GM08714 (cell line): Measurements from ENCODE around the gene ADGRG4.
"Not testable (repeated sequence)": the region's sequence is repeated elsewhere in the genome, so short reads cannot be mapped to it uniquely, and the experiment has no call there.

Experiments used
- H3K4me3 ChIP-seq: fragments of 200-500 bp; sonication (Bioruptor generic); 2 replicates; pipeline ENCODE4 v1.5.1; 2014; ENCODE audit warnings: mild to moderate bottlenecking, low read length, inconsistent platforms
- ZNF274 ChIP-seq: IDR thresholded peaks from 2 replicates; pipeline ENCODE4 v1.6.1; 2012; ENCODE audit warnings: mild to moderate bottlenecking, low read depth, low read length

Gene ADGRG4

DNA sequence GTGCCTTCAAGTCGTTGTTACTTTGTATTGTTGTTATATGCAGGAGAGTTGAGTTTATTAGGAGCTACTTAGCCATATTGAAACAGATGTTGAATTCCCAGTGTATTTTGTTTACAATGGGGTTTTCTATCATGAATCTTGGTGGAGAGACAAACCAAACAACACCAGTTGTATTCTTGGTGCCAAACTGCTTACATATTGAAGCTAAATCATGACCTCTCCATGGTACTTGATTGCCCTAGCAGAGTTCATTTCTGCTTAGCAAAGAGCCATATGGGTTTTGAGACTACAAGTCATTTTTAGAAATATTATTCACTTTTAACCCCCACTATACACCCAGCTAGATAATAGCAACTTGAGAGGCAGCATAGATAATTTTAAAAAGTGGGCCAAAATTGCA, 85.4 kb downstream of the ADGRG4 start:
- no peak for TF ChIP-seq ZNF274
- no peak overlapping the region for H3K4me3 ChIP-seq

DNA sequence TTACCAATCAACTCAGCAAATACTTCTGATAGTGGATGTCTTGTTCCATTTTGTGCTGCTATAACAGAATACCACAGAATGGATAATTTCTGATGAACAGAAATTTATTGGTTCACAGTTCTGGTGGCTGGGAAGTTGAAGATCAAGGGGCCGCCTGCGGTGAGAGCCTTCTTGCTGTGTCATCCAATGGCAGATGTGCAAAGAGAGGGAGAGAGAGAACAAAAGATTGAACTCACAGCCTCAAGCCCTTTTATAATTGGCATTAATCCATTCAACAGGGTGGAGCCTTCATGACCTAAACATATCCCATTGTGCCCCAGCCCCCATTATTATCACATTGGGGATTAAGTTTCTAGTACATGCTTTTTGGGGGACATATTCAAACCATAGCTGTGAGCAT, 86.1 kb downstream of the ADGRG4 start:
- H3K4me3 ChIP-seq: no peak overlapping the region
- TF ChIP-seq ZNF274: no peak

- no peak overlapping the region for H3K4me3 ChIP-seq
- TF ChIP-seq ZNF274: no peak
Measured at GRCh38 chrX:136387951-136388502, 87.3 kb downstream of the ADGRG4 start.

DNA sequence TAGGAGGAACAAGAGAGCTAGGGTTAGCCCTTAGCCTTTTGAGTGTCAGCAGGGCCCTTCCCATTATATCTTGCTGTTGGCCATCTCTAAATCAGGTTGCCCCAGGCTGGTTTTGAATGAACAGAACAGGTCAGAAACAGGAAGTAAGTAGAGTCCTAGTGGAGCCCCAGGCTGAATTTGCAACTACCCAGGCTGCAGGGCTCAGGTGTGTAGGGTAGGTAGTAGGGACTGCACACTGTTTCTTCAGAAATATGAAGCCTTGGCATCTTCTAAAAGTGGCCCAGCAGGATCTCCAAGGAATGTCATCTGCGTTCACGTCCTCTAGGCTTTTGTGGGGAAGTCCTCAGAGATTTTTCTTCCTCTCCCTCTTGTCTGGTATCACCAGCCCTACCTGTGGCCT, 90.2 kb downstream of the ADGRG4 start:
- no peak for TF ChIP-seq ZNF274
- no peak overlapping the region for H3K4me3 ChIP-seq

GRCh38 chrX:136395271-136395670, 94.5 kb downstream of the ADGRG4 start:
- TF ChIP-seq ZNF274: no peak
- no peak overlapping the region for H3K4me3 ChIP-seq

GRCh38 chrX:136397001-136397400, 96.2 kb downstream of the ADGRG4 start:
- no peak for TF ChIP-seq ZNF274

GRCh38 chrX:136405126-136405525, 104.4 kb downstream of the ADGRG4 start:
- TF ChIP-seq ZNF274: no peak
- no peak overlapping the region for H3K4me3 ChIP-seq

More at GRCh38 chrX:136397001-136397400, 96.2 kb downstream of the ADGRG4 start:
- H3K4me3 ChIP-seq: no peak overlapping the region

DNA sequence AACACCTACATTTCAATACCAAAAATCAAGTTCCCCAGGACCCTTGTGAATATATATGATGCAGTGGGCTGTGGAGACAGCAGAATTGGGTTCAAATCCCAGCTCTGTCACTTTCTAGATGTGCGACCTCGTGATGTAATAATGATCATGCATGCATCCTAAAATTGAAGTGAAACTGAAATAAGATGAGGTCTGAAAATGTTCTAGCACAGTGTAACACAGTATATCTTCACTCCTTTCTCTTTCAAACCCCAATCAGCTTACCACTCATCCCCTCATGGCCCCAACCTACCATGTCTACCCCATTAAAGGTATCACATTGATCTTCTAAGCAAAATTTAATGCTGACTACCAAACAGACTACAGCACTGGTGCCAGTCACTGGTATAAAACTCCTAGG, 117.0 kb downstream of the ADGRG4 start:
- no peak for TF ChIP-seq ZNF274
- H3K4me3 ChIP-seq: no peak overlapping the region

DNA sequence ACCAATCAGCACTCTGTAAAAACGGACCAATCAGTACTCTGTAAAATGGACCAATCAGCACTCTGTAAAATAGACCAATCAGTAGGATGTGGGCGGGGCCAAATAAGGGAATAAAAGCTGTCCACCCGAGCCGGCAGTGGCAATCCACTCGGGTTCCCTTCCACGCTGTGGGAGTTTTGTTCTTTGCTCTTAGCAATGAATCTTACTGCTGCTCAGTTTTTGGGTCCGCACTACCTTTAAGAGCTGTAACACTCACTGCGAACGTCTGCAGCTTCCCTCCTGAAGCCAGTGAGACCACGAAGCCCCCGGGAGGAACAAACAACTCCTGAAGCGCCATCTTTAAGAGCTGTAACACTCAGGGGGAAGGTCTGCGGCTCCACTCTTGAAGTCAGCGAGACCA, 120.6 kb downstream of the ADGRG4 start:
- TF ChIP-seq ZNF274: no peak
- H3K4me3 ChIP-seq: no peak overlapping the region

DNA sequence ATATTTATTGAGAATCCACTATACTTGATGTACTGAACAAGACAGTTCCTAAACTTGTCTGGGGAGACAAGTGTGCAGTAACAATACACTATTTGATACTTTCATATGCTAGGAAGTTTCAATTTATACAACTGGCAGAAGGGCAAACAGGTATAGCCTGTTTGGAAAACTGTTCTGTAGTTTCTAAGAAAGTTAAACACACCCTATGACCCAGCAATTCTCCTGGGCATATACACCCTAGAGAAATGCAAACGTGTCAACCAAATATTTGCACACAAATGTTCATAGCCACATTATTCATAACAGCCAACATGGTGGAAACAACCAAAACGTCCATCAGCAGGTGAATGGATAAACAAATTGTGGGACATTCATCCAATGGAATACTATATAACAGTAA, 123.0 kb downstream of the ADGRG4 start:
- H3K4me3 ChIP-seq: no peak overlapping the region
- TF ChIP-seq ZNF274: no peak

DNA sequence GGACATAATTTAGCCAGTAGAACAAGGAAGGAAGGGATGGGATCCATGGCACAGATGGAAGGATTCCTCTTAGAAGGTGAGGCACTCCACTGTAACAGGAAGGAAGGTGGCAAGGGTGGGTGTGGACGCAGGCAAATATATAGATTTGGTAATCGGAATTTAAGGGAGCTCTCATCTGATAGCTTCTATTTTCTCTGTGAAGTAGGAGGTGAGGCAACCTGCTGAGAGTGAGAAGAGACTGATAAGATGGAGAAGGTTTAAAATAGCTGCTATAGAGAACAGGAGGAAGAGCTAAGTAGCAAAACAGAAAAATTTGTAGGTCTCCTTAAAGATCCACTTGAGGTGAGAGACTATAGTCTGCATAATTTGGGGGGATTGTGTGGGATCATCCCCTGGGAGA, 125.2 kb downstream of the ADGRG4 start:
- no peak overlapping the region for H3K4me3 ChIP-seq
- no peak for TF ChIP-seq ZNF274

DNA sequence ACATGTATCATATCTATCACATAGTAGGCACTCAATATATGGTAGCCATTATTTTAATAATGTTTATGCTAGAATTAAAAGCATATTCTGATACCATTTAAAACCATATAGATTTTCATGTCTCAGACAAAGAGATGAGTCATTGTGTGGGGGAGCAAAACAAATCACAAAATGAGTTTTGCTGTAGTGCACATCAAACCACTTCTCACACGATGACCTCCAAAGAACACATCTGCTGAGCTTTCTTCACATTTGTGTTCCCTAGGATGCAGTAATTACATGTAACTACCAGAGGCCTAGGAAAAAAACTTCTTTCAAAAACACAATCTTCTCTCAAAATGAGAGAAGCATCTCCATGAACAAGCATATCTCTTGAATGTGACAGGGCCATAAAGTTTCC, 130.9 kb downstream of the ADGRG4 start:
- TF ChIP-seq ZNF274: no peak

GRCh38 chrX:136437774-136438173, 137.0 kb downstream of the ADGRG4 start:
- no peak overlapping the region for H3K4me3 ChIP-seq
- no peak for TF ChIP-seq ZNF274

More for the DNA sequence above, 130.9 kb downstream of the ADGRG4 start:
- H3K4me3 ChIP-seq: no peak overlapping the region

DNA sequence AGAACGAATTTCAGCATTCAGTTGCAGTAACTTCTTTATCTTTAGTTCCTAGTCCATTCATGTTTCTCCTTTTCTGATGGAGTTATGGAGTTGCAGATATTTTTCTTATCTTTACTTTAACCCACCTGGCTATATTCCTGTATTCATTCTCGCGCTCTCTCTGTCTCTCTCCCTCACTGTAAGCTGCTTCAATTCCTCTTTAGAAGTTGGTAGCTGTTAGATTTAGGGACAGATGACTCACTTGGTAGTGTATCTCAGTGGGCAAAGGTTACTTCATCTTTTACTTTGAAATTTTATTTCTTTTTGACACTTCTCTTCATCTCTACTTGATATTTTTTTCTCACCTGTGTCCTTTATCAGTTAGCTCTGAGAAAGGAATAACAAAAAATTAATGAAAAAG, 137.4 kb downstream of the ADGRG4 start:
- H3K4me3 ChIP-seq: no peak overlapping the region
- no peak for TF ChIP-seq ZNF274

DNA sequence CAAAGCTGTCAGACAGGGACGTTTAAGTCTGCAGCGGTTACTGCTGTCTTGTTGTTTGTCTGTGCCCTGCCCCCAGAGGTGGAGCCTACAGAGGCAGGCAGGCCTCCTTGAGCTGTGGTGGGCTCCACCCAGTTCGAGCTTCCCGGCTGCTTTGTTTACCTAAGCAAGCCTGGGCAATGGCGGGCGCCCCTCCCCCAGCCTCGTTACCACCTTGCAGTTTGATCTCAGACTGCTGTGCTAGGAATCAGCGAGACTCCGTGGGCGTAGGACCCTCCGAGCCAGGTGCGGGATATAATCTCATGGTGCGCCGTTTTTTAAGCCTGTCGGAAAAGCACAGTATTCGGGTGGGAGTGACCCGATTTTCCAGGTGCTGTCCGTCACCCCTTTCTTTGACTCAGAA, 144.9 kb downstream of the ADGRG4 start:
- not testable (repeated sequence) for H3K4me3 ChIP-seq

DNA sequence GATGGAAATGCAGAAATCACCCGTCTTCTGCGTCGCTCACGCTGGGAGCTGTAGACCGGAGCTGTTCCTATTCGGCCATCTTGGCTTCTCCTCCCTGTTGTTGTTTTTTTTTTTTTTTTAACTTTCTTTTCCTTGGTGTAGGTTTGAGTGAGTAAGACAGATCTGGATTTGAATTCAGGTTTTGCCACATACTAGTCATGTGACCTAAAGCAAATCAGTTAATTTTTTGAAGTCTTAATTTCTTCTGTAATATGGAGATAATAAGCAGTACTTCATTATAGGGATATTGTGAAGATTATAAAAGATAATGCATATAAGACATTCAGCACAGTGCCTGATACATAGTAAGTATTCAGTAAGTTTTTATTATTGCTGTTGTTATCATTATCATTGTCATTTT, 145.4 kb downstream of the ADGRG4 start:
- H3K4me3 ChIP-seq: no peak overlapping the region
- TF ChIP-seq ZNF274: no peak
